Activated CD4-positive, alpha-beta T cell treated with anti-CD3 and anti-CD28 coated beads, Interleukin-2, amount 10 ng/mL, durations not matched to agents 7 days and 5 days (primary cell): ENCODE results near the gene DUS3L. TPM values are rescaled to one million over a fixed set of nuclear protein-coding genes. Genes with fewer than 3 reads are reported as not detected.
"Not testable (repeated sequence)": the region's sequence is repeated elsewhere in the genome, so short reads cannot be mapped to it uniquely, and the experiment has no call there.

Source experiments
- CTCF ChIA-PET: fragments of 350-600 bp; sonication (Branson Sonifier 250); formaldehyde crosslinking; loops from one replicate; lab custom pipeline; 2021; ENCODE audit warnings: antibody characterized with exemption; lab: Charles Lee
- POLR2A ChIA-PET: fragments of 350-600 bp; sonication (Branson Sonifier 250); formaldehyde crosslinking; loops from one replicate; lab custom pipeline; 2021; ENCODE audit warnings: antibody characterized with exemption; lab: Charles Lee
- DNase-seq: peaks from one replicate; pipeline ENCODE4 v3.0.0-alpha.2; 2020
- H3K27ac Mint-ChIP-seq: one replicate; pipeline ENCODE4 v1.8.0; 2021; ENCODE audit warnings: mild to moderate bottlenecking, moderate library complexity, mixed read lengths
- H3K27me3 Mint-ChIP-seq: one replicate; pipeline ENCODE4 v1.8.0; 2021; ENCODE audit warnings: mixed read lengths
- H3K36me3 Mint-ChIP-seq: one replicate; pipeline ENCODE4 v1.8.0; 2021; ENCODE audit warnings: low read depth, mixed read lengths
- H3K4me1 Mint-ChIP-seq: one replicate; pipeline ENCODE4 v1.8.0; 2021; ENCODE audit warnings: mixed read lengths
- H3K4me3 Mint-ChIP-seq: one replicate; pipeline ENCODE4 v1.8.0; 2021; ENCODE audit warnings: mild to moderate bottlenecking, moderate library complexity, mixed read lengths
- H3K9me3 Mint-ChIP-seq: one replicate; pipeline ENCODE4 v1.8.0; 2021; ENCODE audit warnings: mixed read lengths
- total RNA-seq, 2 experiments: library from RNA; stranded (reverse); gene quantifications; one replicate each; pipeline ENCODE4 v1.2.3, GENCODE V29; 2021

DUS3L gene
- total RNA-seq, 2 experiments from 2014 or later: 49.9 to 60.8 TPM

DNA sequence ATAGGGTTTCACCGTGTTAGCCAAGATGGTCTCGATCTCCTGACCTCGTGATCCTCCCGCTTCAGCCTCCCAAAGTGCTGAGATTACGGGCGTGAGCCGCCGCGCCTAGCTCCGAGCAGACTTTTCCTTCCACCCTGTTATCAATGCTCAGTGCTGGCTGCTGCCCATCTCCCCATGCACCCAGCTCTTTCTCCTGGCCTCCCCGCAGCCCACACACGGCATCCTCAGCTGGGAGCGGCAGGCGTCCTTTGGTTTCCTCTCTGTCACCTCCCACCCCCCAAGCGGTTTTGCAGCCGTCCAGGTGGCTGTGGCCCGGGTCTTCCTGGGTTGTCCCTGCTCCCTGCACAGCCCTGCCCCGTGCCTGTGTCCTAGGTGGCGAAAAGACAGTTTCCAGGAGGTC lies 18.5 kb downstream of the DUS3L start:
- CTCF ChIA-PET: no interaction called here
- Mint-ChIP-seq H3K9me3 (no peaks in the 10 kb centered on the region), H3K4me1 (no peaks in the 10 kb centered on the region), H3K27me3 (peaks cover 4% of the 10 kb centered on the region), H3K27ac (no peak overlapping the region), H3K36me3 (no peaks in the 10 kb centered on the region), H3K4me3 (no peak overlapping the region)
- DNase-seq: no peak
- POLR2A ChIA-PET: no interaction called here

DNA sequence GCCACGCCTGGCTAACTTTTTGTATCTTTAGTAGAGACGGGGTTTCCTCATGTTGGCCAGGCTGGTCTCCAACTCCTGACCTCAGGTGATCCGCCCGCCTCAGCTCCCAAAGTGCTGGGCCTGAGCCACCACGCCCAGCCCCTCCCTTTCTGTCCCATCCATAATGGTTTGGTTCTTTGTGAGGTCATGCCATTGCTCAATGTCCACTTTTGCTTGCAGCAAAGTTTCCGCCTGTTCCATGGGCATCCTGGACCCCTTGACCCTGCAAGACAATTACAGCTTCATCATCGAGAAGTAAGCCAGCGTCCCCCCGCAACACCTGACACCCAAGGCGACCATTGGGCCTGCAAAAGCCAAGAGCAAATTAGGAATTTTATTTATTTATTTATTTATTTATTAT lies 23.0 kb downstream of the DUS3L start:
- Mint-ChIP-seq H3K4me3 (no peak overlapping the region), H3K27ac (no peak overlapping the region), H3K36me3 (no peaks in the 10 kb centered on the region), H3K27me3 (no peaks in the 10 kb centered on the region), H3K4me1 (no peaks in the 10 kb centered on the region), H3K9me3 (no peaks in the 10 kb centered on the region)
- CTCF ChIA-PET: no interaction called here
- POLR2A ChIA-PET: no interaction called here
- DNase-seq: no peak

DNA sequence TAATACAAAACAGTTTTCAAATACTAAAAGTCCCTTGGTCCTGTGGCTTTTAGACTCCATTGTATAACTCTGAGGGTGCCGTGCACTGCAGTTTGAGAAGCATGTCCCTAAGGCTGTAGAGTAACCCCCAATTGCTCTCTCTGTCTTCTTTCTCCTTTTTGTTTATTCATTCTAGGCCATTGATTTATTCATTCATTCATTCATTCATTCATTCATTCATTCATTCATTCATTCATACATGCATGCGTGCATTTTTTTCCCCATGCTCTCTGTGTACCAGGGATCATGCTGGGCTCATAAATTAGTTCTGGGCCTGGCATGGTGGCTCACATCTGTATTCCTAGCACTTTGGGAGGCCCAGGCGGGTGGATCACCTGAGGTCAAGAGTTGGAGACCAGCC lies 25.7 kb downstream of the DUS3L start:
- Mint-ChIP-seq H3K36me3 (no peaks in the 10 kb centered on the region), H3K4me3 (no peak overlapping the region), H3K27me3 (no peaks in the 10 kb centered on the region), H3K9me3 (no peaks in the 10 kb centered on the region), H3K27ac (no peak overlapping the region), H3K4me1 (no peaks in the 10 kb centered on the region)
- no peak for DNase-seq
- CTCF ChIA-PET: no interaction called here
- POLR2A ChIA-PET: no interaction called here

DNA sequence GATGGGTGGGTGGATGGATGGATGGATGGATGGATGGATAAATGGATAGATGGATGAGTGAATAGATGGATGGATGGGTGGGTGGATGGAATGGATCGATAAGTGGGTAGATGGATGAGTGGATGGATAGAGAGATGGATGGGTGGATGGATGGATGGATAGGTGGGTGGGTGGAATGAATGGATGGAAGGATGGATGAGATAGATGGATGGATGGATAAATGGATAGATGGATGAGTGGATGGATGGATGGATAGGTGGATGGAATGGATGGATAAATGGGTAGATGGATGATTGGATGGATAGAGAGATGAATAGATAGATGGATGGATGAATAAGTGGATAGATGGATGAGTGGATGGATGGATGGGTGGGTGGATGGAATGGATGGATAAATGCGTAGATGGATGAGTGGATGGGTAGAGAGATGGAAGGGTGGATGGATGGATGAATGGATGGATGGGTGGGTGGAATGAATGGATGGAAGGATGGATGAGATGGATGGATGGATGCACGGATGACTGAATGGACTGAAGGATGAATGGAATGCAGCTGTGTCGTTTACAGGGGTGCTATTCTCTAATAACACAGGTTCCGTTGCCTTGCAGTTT lies 28.2 kb downstream of the DUS3L start:
- ChIA-PET POLR2A (no interaction called here), CTCF (interaction anchor here (0.6 kb wide), 1 partner anchor 673 kb away, joined by 3 read pairs; no protein-coding TSS in a partner anchor)
- no peaks in the 10 kb centered on the region for H3K4me1 Mint-ChIP-seq
- H3K27ac Mint-ChIP-seq: no peak overlapping the region
- H3K36me3 Mint-ChIP-seq: no peaks in the 10 kb centered on the region
- H3K4me3 Mint-ChIP-seq: no peak overlapping the region
- no peak for DNase-seq
- no peaks in the 10 kb centered on the region for H3K9me3 Mint-ChIP-seq
- H3K27me3 Mint-ChIP-seq: no peaks in the 10 kb centered on the region

DNA sequence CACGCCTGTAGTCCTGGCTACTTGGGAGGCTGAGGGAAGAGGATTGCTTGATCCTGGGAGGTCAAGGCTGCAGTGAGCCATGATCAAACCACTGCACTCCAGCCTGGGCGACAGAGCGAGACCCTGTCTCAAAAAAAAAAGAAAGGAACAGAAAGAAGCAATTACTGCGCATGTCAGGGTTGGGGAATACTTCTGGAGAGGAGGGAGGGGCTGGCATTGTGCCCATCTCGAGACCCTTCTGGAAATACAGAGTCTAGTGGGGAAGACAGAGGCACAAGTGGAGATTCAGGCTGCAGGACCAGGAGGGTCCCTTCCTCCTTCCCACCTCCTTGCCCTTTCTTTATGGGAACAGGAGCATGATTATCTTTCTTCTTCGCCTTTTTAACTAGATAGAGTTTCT lies 37.2 kb downstream of the DUS3L start:
- POLR2A ChIA-PET: no interaction called here
- H3K4me1 Mint-ChIP-seq: no peaks in the 10 kb centered on the region
- H3K4me3 Mint-ChIP-seq: no peak overlapping the region
- CTCF ChIA-PET: interaction anchor here (0.6 kb wide), 1 partner anchor 18 kb away, joined by 3 read pairs; no protein-coding TSS in a partner anchor
- DNase-seq: no peak
- H3K9me3 Mint-ChIP-seq: no peaks in the 10 kb centered on the region
- no peak overlapping the region for H3K27ac Mint-ChIP-seq
- no peaks in the 10 kb centered on the region for H3K36me3 Mint-ChIP-seq
- H3K27me3 Mint-ChIP-seq: no peaks in the 10 kb centered on the region

DNA sequence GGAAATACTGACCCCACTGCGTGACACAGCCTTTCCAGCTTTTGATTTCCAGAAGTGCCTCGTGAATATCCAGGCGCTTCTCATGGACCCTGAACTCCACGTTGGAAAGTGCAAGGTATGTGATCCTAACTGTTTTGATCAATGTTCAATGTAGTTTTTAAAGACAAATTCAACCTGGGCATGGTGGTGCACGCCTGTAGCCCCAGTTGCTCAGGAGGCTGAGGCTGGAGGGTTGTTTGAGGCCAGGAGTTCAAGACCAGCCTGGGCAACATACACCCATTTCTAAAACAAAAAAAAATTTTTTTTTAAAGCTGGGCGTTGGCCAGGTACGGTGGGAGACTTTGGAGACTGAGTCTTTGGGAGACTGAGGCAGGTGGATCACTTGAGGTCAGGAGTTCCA lies 39.3 kb downstream of the DUS3L start:
- Mint-ChIP-seq H3K27ac (no peak overlapping the region), H3K4me1 (no peaks in the 10 kb centered on the region), H3K27me3 (no peaks in the 10 kb centered on the region), H3K36me3 (no peaks in the 10 kb centered on the region), H3K4me3 (no peak overlapping the region), H3K9me3 (no peaks in the 10 kb centered on the region)
- ChIA-PET CTCF (no interaction called here), POLR2A (no interaction called here)
- DNase-seq: no peak

DNA sequence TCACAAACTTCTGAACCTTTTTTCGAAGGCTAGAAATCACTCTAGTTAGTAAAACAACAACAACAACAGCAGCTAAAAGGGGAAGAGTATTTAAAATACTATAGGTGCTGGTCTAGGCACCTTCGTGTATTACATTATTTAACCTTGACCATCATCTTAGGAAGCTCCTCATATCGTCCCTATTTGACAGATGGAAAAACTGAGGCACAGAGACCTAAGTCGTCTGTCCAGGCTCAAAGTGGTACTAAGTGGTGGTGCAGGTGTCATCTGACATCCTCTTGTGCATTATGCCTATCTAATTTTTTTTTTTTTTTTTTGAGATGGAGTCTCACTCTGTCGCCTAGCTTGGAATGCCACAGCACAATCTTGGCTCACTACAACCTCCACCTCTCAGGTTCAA lies 41.5 kb downstream of the DUS3L start:
- H3K27ac Mint-ChIP-seq: no peak overlapping the region
- no peaks in the 10 kb centered on the region for H3K4me1 Mint-ChIP-seq
- no peak for DNase-seq
- ChIA-PET POLR2A (no interaction called here), CTCF (interaction anchor here (1.9 kb wide), 1 partner anchor 29 kb away, joined by 5 read pairs; the partner anchor contains the start of genes CATSPERD and LONP1)
- H3K9me3 Mint-ChIP-seq: no peaks in the 10 kb centered on the region
- no peaks in the 10 kb centered on the region for H3K27me3 Mint-ChIP-seq
- no peaks in the 10 kb centered on the region for H3K36me3 Mint-ChIP-seq
- H3K4me3 Mint-ChIP-seq: no peak overlapping the region

DNA sequence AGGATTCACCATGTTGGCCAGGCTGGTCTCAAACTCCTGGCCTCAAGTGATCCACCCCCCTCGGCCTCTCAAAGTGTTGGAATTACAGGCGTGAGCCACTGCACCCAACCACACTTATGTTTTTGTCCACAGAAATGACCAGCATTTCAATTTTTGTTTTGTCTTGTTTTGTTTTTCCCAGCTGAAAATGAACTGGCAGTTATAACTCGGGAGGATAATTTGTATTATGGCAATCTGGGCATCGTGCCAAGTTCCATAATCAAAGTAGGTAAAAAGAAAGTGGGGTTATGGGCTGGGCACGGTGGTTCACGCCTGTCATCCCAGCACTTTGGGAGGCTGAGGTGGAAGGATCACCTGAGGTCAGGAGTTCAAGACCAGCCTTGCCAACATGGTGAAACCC lies 42.0 kb downstream of the DUS3L start:
- H3K36me3 Mint-ChIP-seq, POLR2A ChIA-PET, H3K27me3 Mint-ChIP-seq, H3K4me1 Mint-ChIP-seq, DNase-seq, H3K4me3 Mint-ChIP-seq, H3K27ac Mint-ChIP-seq, H3K9me3 Mint-ChIP-seq: not testable (repeated sequence)
- CTCF ChIA-PET: interaction anchor here (1.9 kb wide), 1 partner anchor 29 kb away, joined by 5 read pairs; the partner anchor contains the start of genes CATSPERD and LONP1

DNA sequence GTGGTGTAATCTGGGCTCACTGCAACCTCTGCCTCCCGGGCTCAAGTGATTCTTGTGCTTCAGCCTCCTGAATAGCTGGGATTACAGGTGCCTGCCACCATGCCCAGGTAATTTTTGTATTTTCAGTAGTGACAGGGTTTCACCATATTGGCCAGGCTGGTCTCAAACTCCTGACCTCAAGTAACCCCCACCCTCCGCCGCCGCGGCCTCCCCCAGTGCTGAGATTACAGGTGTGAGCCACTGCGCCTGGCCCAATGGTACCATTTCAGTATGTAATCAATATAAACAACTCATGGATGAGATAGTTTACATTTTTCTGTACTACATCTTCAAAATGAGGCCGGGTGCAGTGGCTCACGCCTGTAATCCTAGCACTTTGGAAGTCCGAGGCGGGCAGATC lies 46.0 kb downstream of the DUS3L start:
- H3K27ac Mint-ChIP-seq, H3K4me3 Mint-ChIP-seq, H3K9me3 Mint-ChIP-seq, H3K4me1 Mint-ChIP-seq, H3K36me3 Mint-ChIP-seq, POLR2A ChIA-PET, H3K27me3 Mint-ChIP-seq, DNase-seq, CTCF ChIA-PET: not testable (repeated sequence)

DNA sequence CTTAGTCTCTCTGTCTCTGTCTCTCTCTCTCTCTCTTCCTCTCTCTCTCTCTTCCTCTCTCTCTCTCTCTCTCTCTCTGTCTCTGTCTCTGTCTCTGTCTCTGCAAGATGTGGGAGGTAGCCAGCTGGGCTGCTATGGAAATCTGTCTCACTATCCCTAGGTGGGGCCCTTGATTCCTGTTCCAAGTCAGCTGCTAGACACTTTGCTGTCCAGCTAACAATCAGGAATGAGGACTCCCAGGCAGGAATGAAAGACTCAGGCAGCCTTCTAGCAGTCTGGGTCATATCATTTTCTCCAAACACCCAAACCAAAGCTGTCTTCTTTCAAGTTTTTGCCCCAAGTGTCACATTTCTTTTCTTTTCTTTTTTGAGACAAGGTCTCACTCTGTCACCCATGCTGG lies 47.3 kb downstream of the DUS3L start:
- Mint-ChIP-seq H3K27me3 (peaks cover 4% of the 10 kb centered on the region), H3K4me3 (no peak overlapping the region), H3K4me1 (no peaks in the 10 kb centered on the region), H3K36me3 (no peaks in the 10 kb centered on the region), H3K9me3 (no peaks in the 10 kb centered on the region), H3K27ac (no peak overlapping the region)
- DNase-seq: no peak
- ChIA-PET CTCF (interaction anchor here (0.5 kb wide), 1 partner anchor 8 kb away, joined by 3 read pairs; no protein-coding TSS in a partner anchor), POLR2A (no interaction called here)

DNA sequence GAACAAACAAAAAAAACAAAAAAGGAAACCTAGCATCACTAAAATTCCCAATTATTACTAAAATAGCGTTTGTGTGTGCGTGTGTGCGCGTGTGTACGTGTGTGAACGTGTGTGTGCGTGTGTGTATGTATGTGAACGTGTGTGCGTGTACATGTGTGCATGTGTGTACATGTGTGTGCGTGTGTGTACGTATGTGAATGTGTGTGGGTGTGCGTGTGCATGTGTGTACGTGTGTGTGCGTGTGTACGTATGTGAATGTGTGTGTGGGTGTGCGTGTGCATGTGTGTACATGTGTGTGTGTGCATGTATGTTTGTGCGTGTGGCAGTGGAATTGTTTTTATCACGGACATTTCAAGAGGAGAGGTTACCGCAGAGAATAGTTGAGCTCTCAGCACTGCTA lies 48.9 kb downstream of the DUS3L start:
- no peak overlapping the region for H3K4me3 Mint-ChIP-seq
- no peaks in the 10 kb centered on the region for H3K36me3 Mint-ChIP-seq
- POLR2A ChIA-PET: no interaction called here
- H3K27me3 Mint-ChIP-seq: peaks cover 4% of the 10 kb centered on the region
- H3K27ac Mint-ChIP-seq: peak overlapping the region; percentile 76
- no peaks in the 10 kb centered on the region for H3K4me1 Mint-ChIP-seq
- no peak for DNase-seq
- CTCF ChIA-PET: interaction anchor here (0.9 to 1.4 kb wide), 2 partner anchors 62 to 207 kb away, joined by 3 to 5 read pairs; no protein-coding TSS in a partner anchor
- no peaks in the 10 kb centered on the region for H3K9me3 Mint-ChIP-seq

DNA sequence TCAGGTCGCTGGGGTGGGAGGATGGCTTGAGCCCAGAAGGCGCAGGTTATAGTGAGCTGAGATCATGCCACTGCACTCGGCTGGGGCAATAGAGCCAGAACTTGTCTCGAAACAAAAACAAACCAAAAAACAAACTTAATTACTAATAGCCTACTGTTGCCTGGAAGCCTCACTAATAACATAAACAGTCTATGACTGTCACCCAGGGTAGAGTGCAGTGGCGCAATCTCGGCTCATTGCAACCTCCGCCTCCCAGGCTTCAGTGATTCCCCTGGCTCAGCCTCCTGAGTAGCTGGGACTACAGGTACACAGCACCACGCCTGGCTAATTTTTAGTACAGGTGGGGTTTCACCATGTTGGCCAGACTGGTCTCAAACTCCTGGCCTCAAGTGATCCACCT lies 52.5 kb downstream of the DUS3L start:
- no peak overlapping the region for H3K4me3 Mint-ChIP-seq
- ChIA-PET CTCF (interaction anchor here (0.6 kb wide), 1 partner anchor 376 kb away, joined by 3 read pairs; no protein-coding TSS in a partner anchor), POLR2A (no interaction called here)
- DNase-seq: no peak
- H3K27me3 Mint-ChIP-seq: peaks cover 6% of the 10 kb centered on the region
- H3K4me1 Mint-ChIP-seq: no peaks in the 10 kb centered on the region
- H3K36me3 Mint-ChIP-seq: no peaks in the 10 kb centered on the region
- no peaks in the 10 kb centered on the region for H3K9me3 Mint-ChIP-seq
- no peak overlapping the region for H3K27ac Mint-ChIP-seq
